Fibroblast of skin of abdomen (primary cell): Measurements from ENCODE around the gene SAFB.

ENCODE experiments used
- DNase-seq: peaks from one replicate; pipeline ENCODE4 v3.0.0-alpha.2; 2013

Gene SAFB

GRCh38 chr19:5627395-5627904 lies 4.6 kb downstream of the SAFB start:
- DNase-seq = peak; percentile 65

GRCh38 chr19:5628461-5628860 lies 5.6 kb downstream of the SAFB start:
- no peak for DNase-seq

GRCh38 chr19:5628919-5629481 lies 6.1 kb downstream of the SAFB start:
- DNase-seq = no peak

- no peak for DNase-seq
Measured at GRCh38 chr19:5631567-5632240, 8.8 kb downstream of the SAFB start.

- no peak for DNase-seq
Measured at GRCh38 chr19:5632241-5632612, 9.3 kb downstream of the SAFB start.

GRCh38 chr19:5632657-5633056 lies 9.8 kb downstream of the SAFB start:
- no peak for DNase-seq

- no peak for DNase-seq
Measured at GRCh38 chr19:5635427-5635826, 12.5 kb downstream of the SAFB start.

GRCh38 chr19:5637971-5638370 lies 15.1 kb downstream of the SAFB start:
- DNase-seq = no peak

- DNase-seq = no peak
Measured at GRCh38 chr19:5641171-5641570, 18.3 kb downstream of the SAFB start.

GRCh38 chr19:5642204-5642603 lies 19.3 kb downstream of the SAFB start:
- DNase-seq = no peak

GRCh38 chr19:5643060-5643459 lies 20.2 kb downstream of the SAFB start:
- no peak for DNase-seq

- DNase-seq = no peak
Measured at GRCh38 chr19:5644037-5644436, 21.2 kb downstream of the SAFB start.

GRCh38 chr19:5645409-5645808 lies 22.5 kb downstream of the SAFB start:
- DNase-seq = no peak

- DNase-seq = no peak
Measured at GRCh38 chr19:5646703-5647102, 23.8 kb downstream of the SAFB start.

GRCh38 chr19:5648464-5648863 lies 25.6 kb downstream of the SAFB start:
- no peak for DNase-seq

GRCh38 chr19:5651361-5651760 lies 28.5 kb downstream of the SAFB start:
- DNase-seq = no peak

- DNase-seq = no peak
Measured at GRCh38 chr19:5652261-5652660, 29.4 kb downstream of the SAFB start.

- no peak for DNase-seq
Measured at GRCh38 chr19:5654931-5655330, 32.0 kb downstream of the SAFB start.

- DNase-seq = no peak
Measured at GRCh38 chr19:5655412-5655811, 32.5 kb downstream of the SAFB start.

- DNase-seq = no peak
Measured at GRCh38 chr19:5661483-5661882, 38.6 kb downstream of the SAFB start.

GRCh38 chr19:5663904-5664303 lies 41.0 kb downstream of the SAFB start:
- no peak for DNase-seq

GRCh38 chr19:5664515-5664914 lies 41.6 kb downstream of the SAFB start:
- DNase-seq = no peak

GRCh38 chr19:5665781-5666513 lies 43.1 kb downstream of the SAFB start:
- no peak for DNase-seq
